Measurements from ENCODE around the gene SAMD7.

The SAMD7 gene

GRCh38 chr3:169901453-169901852, 9.9 kb upstream of the SAMD7 start:
- no peaks in the 10 kb centered on the region for H3K4me1 ChIP-seq

GRCh38 chr3:169905404-169905803, 6.0 kb upstream of the SAMD7 start:
- Histone ChIP-seq H3K79me2 (no peaks in the 10 kb centered on the region), H3K4me1 (no peaks in the 10 kb centered on the region), H3K4me3 (ENCODE audit: low read depth, low read length) (no peak overlapping the region), H3K36me3 (ENCODE audit: control insufficient read depth, insufficient read depth, low read length) (no peaks in the 10 kb centered on the region), H2AFZ (no peak overlapping the region), H3K9ac (no peak overlapping the region), H3K9me3 (ENCODE audit: control insufficient read depth, low read length) (no peaks in the 10 kb centered on the region), H3K4me2 (ENCODE audit: low read length) (no peak overlapping the region), H3K27me3 (ENCODE audit: control insufficient read depth, insufficient read depth, low read length) (no peaks in the 10 kb centered on the region), H3K27ac (no peak overlapping the region)
- no peak for TF ChIP-seq CTCF (IDR thresholded peaks at IDR 0.05)

More at GRCh38 chr3:169901453-169901852, 9.9 kb upstream of the SAMD7 start:
- Histone ChIP-seq H2AFZ (no peak overlapping the region), H3K36me3 (ENCODE audit: control insufficient read depth, insufficient read depth, low read length) (no peaks in the 10 kb centered on the region), H3K4me3 (ENCODE audit: low read depth, low read length) (no peak overlapping the region), H3K9me3 (ENCODE audit: control insufficient read depth, low read length) (no peaks in the 10 kb centered on the region), H3K4me2 (ENCODE audit: low read length) (no peak overlapping the region), H3K79me2 (no peaks in the 10 kb centered on the region), H3K9ac (no peak overlapping the region), H3K27me3 (ENCODE audit: control insufficient read depth, insufficient read depth, low read length) (no peaks in the 10 kb centered on the region), H3K27ac (no peak overlapping the region)
- no peak for TF ChIP-seq CTCF (IDR thresholded peaks at IDR 0.05)

GRCh38 chr3:169907476-169907875, 3.9 kb upstream of the SAMD7 start:
- no peak overlapping the region for H3K4me2 ChIP-seq (ENCODE audit: low read length)
- no peak overlapping the region for H3K9ac ChIP-seq
- no peaks in the 10 kb centered on the region for H3K36me3 ChIP-seq (ENCODE audit: control insufficient read depth, insufficient read depth, low read length)
- H3K4me3 ChIP-seq (ENCODE audit: low read depth, low read length) = no peak overlapping the region
- no peaks in the 10 kb centered on the region for H3K9me3 ChIP-seq (ENCODE audit: control insufficient read depth, low read length)
- H3K4me1 ChIP-seq = no peaks in the 10 kb centered on the region
- no peak overlapping the region for H3K27ac ChIP-seq
- H3K27me3 ChIP-seq (ENCODE audit: control insufficient read depth, insufficient read depth, low read length) = no peaks in the 10 kb centered on the region
- TF ChIP-seq CTCF (IDR thresholded peaks at IDR 0.05) = no peak
- no peaks in the 10 kb centered on the region for H3K79me2 ChIP-seq
- H2AFZ ChIP-seq = no peak overlapping the region

- TF ChIP-seq CTCF (IDR thresholded peaks at IDR 0.05) = no peak
Measured at GRCh38 chr3:169907944-169908343, 3.4 kb upstream of the SAMD7 start.

GRCh38 chr3:169913323-169913722, 2.0 kb downstream of the SAMD7 start:
- Histone ChIP-seq H3K27me3 (ENCODE audit: control insufficient read depth, insufficient read depth, low read length) (no peaks in the 10 kb centered on the region), H3K4me1 (no peaks in the 10 kb centered on the region), H3K4me3 (ENCODE audit: low read depth, low read length) (no peak overlapping the region), H3K27ac (no peak overlapping the region), H3K9ac (no peak overlapping the region), H3K9me3 (ENCODE audit: control insufficient read depth, low read length) (no peaks in the 10 kb centered on the region), H2AFZ (no peak overlapping the region), H3K4me2 (ENCODE audit: low read length) (no peak overlapping the region), H3K79me2 (no peaks in the 10 kb centered on the region), H3K36me3 (ENCODE audit: control insufficient read depth, insufficient read depth, low read length) (no peaks in the 10 kb centered on the region)
- TF ChIP-seq CTCF (IDR thresholded peaks at IDR 0.05) = no peak

More at GRCh38 chr3:169907944-169908343, 3.4 kb upstream of the SAMD7 start:
- no peak overlapping the region for H2AFZ ChIP-seq
- H3K9me3 ChIP-seq (ENCODE audit: control insufficient read depth, low read length) = no peaks in the 10 kb centered on the region
- H3K79me2 ChIP-seq = no peaks in the 10 kb centered on the region
- no peak overlapping the region for H3K4me3 ChIP-seq (ENCODE audit: low read depth, low read length)
- H3K27me3 ChIP-seq (ENCODE audit: control insufficient read depth, insufficient read depth, low read length) = no peaks in the 10 kb centered on the region
- H3K4me1 ChIP-seq = no peaks in the 10 kb centered on the region
- H3K9ac ChIP-seq = no peak overlapping the region
- no peak overlapping the region for H3K27ac ChIP-seq
- no peaks in the 10 kb centered on the region for H3K36me3 ChIP-seq (ENCODE audit: control insufficient read depth, insufficient read depth, low read length)
- H3K4me2 ChIP-seq (ENCODE audit: low read length) = no peak overlapping the region
